GM12864 (cell line): Measurements from ENCODE around the gene PELI3.
A peak's percentile ranks its signal among the peaks of the same experiment; 100 is the strongest.

Experiments
- DNase-seq: peaks from one replicate; pipeline ENCODE4 v3.0.0-alpha.2; 2011; ENCODE audit warnings: low read depth
- H3K4me3 ChIP-seq: 2 replicates; pipeline ENCODE4 v1.5.1; 2011; ENCODE audit warnings: mild to moderate bottlenecking, low read depth, low read length, control low read depth
- CTCF ChIP-seq: IDR thresholded peaks from 2 replicates; pipeline ENCODE4 v1.5.1; 2011; ENCODE audit warnings: low read depth, mild to moderate bottlenecking, moderate library complexity, low read length, control low read depth, inconsistent platforms; ENCODE audit errors: missing control alignments

The PELI3 gene

GRCh38 chr11:66466225-66467033 is at the start of gene PELI3:
TSS of gene PELI3 (plus strand) at chr11:66466905. CDS start at chr11:66468129, 1,224 bp downstream.
- TF ChIP-seq CTCF, result no peak
- peak within 1 kb of the TSS; percentile 54 for H3K4me3 ChIP-seq
- peak; percentile 55 for DNase-seq

- TF ChIP-seq CTCF, result no peak
- DNase-seq, result no peak
- H3K4me3 ChIP-seq, result no peak overlapping the region
These were observed 49.7 kb upstream of the PELI3 start for GRCh38 chr11:66417000-66417399.

GRCh38 chr11:66418168-66418985 is 48.3 kb upstream of the PELI3 start:
- no peak overlapping the region for H3K4me3 ChIP-seq
- TF ChIP-seq CTCF, result peak; percentile 31
- DNase-seq, result no peak

- no peak overlapping the region for H3K4me3 ChIP-seq
- no peak for TF ChIP-seq CTCF
- DNase-seq, result no peak
These were observed 47.8 kb upstream of the PELI3 start for GRCh38 chr11:66418986-66419308.

GRCh38 chr11:66419825-66420224 is 46.9 kb upstream of the PELI3 start:
- no peak overlapping the region for H3K4me3 ChIP-seq
- no peak for TF ChIP-seq CTCF
- no peak for DNase-seq

- no peak for TF ChIP-seq CTCF
- H3K4me3 ChIP-seq, result no peak within 1 kb of the TSS
- DNase-seq, result no peak
These were observed 45.8 kb upstream of the PELI3 start, which contains the start of gene NPAS4 for GRCh38 chr11:66420671-66421476. TSS of gene NPAS4 (plus strand) at chr11:66421035. CDS start at chr11:66421180, 145 bp downstream.
